Measurements from ENCODE around the gene DDIT4L.

DDIT4L gene

GRCh38 chr4:100170986-100171385 lies 19.3 kb downstream of the DDIT4L start:
- no peak for DNase-seq (ENCODE audit: low read depth)
- H3K4me3 ChIP-seq (ENCODE audit: low read depth, low read length): no peak overlapping the region
- no peak for TF ChIP-seq MYC (IDR thresholded peaks at IDR 0.05; ENCODE audit: low read depth, low read length)
- no peak for TF ChIP-seq MAX (IDR thresholded peaks at IDR 0.05; ENCODE audit: low read depth, low read length)
- no peak for TF ChIP-seq CTCF (IDR thresholded peaks at IDR 0.05; ENCODE audit: low read depth, low read length)
- TF ChIP-seq POLR2A (IDR thresholded peaks at IDR 0.05; ENCODE audit: extremely low read depth, insufficient read length): no peak

- TF ChIP-seq MYC (IDR thresholded peaks at IDR 0.05; ENCODE audit: low read depth, low read length): no peak
- no peak for TF ChIP-seq MAX (IDR thresholded peaks at IDR 0.05; ENCODE audit: low read depth, low read length)
- TF ChIP-seq CTCF (IDR thresholded peaks at IDR 0.05; ENCODE audit: low read depth, low read length): no peak
- TF ChIP-seq POLR2A (IDR thresholded peaks at IDR 0.05; ENCODE audit: extremely low read depth, insufficient read length): no peak
- DNase-seq (ENCODE audit: low read depth): no peak
- H3K4me3 ChIP-seq (ENCODE audit: low read depth, low read length): no peak overlapping the region
Measured at GRCh38 chr4:100169491-100170485, 20.5 kb downstream of the DDIT4L start.

- TF ChIP-seq POLR2A (IDR thresholded peaks at IDR 0.05; ENCODE audit: extremely low read depth, insufficient read length) (no peak), MAX (IDR thresholded peaks at IDR 0.05; ENCODE audit: low read depth, low read length) (no peak), MYC (IDR thresholded peaks at IDR 0.05; ENCODE audit: low read depth, low read length) (no peak), CTCF (IDR thresholded peaks at IDR 0.05; ENCODE audit: low read depth, low read length) (no peak)
- DNase-seq (ENCODE audit: low read depth): no peak
- no peak overlapping the region for H3K4me3 ChIP-seq (ENCODE audit: low read depth, low read length)
Measured at GRCh38 chr4:100168521-100168920, 21.7 kb downstream of the DDIT4L start.

GRCh38 chr4:100166297-100167039 lies 23.8 kb downstream of the DDIT4L start:
- no peak overlapping the region for H3K4me3 ChIP-seq (ENCODE audit: low read depth, low read length)
- no peak for TF ChIP-seq CTCF (IDR thresholded peaks at IDR 0.05; ENCODE audit: low read depth, low read length)
- no peak for TF ChIP-seq MYC (IDR thresholded peaks at IDR 0.05; ENCODE audit: low read depth, low read length)
- TF ChIP-seq MAX (IDR thresholded peaks at IDR 0.05; ENCODE audit: low read depth, low read length): no peak
- no peak for TF ChIP-seq POLR2A (IDR thresholded peaks at IDR 0.05; ENCODE audit: extremely low read depth, insufficient read length)
- DNase-seq (ENCODE audit: low read depth): no peak

GRCh38 chr4:100165809-100166208 lies 24.5 kb downstream of the DDIT4L start:
- DNase-seq (ENCODE audit: low read depth): no peak
- no peak overlapping the region for H3K4me3 ChIP-seq (ENCODE audit: low read depth, low read length)
- TF ChIP-seq MYC (IDR thresholded peaks at IDR 0.05; ENCODE audit: low read depth, low read length) (no peak), CTCF (IDR thresholded peaks at IDR 0.05; ENCODE audit: low read depth, low read length) (no peak), POLR2A (IDR thresholded peaks at IDR 0.05; ENCODE audit: extremely low read depth, insufficient read length) (no peak), MAX (IDR thresholded peaks at IDR 0.05; ENCODE audit: low read depth, low read length) (no peak)
